Erythroblast (primary cell): ENCODE measurements around the gene ADRA2C.

Experiments used
- DNase-seq, 2 experiments: peaks; one replicate each; lab custom pipeline; 2025; lab: John Stamatoyannopoulos, UW
- GATA1 ChIP-seq: IDR thresholded peaks from 2 replicates; pipeline ENCODE4 v1.6.1; 2011; ENCODE audit warnings: low read depth, mild to moderate bottlenecking, control low read depth, low read length, moderate library complexity
- POLR2A ChIP-seq: IDR thresholded peaks from 2 replicates; pipeline ENCODE4 v1.6.1; 2011; ENCODE audit warnings: mild to moderate bottlenecking, low read length

The ADRA2C gene

GRCh38 chr4:3725936-3726870, 40.0 kb upstream of the ADRA2C start:
- no peak for DNase-seq
- TF ChIP-seq POLR2A (no peak), GATA1 (no peak)

- DNase-seq, result no peak
- TF ChIP-seq GATA1, result no peak
- TF ChIP-seq POLR2A, result no peak
Observed at GRCh38 chr4:3727847-3728469, 38.2 kb upstream of the ADRA2C start.

GRCh38 chr4:3729188-3729881, 36.9 kb upstream of the ADRA2C start:
- DNase-seq, result no peak
- TF ChIP-seq GATA1, result no peak
- TF ChIP-seq POLR2A, result no peak

- no peak for DNase-seq
- TF ChIP-seq POLR2A (no peak), GATA1 (no peak)
Observed at GRCh38 chr4:3729882-3730226, 36.3 kb upstream of the ADRA2C start.

- TF ChIP-seq POLR2A (no peak), GATA1 (no peak)
- DNase-seq, result no peak
Observed at GRCh38 chr4:3730422-3731190, 35.6 kb upstream of the ADRA2C start.

- no peak for DNase-seq
- no peak for TF ChIP-seq GATA1
- no peak for TF ChIP-seq POLR2A
Observed at GRCh38 chr4:3732076-3733028, 33.8 kb upstream of the ADRA2C start.

GRCh38 chr4:3733195-3733594, 33.0 kb upstream of the ADRA2C start:
- no peak for DNase-seq
- TF ChIP-seq GATA1 (no peak), POLR2A (no peak)

GRCh38 chr4:3735196-3735595, 31.0 kb upstream of the ADRA2C start:
- DNase-seq, result no peak
- TF ChIP-seq POLR2A (no peak), GATA1 (no peak)

- no peak for DNase-seq
- no peak for TF ChIP-seq POLR2A
- no peak for TF ChIP-seq GATA1
Observed at GRCh38 chr4:3736290-3736689, 29.9 kb upstream of the ADRA2C start.

GRCh38 chr4:3736806-3737205, 29.4 kb upstream of the ADRA2C start:
- TF ChIP-seq GATA1 (no peak), POLR2A (no peak)

GRCh38 chr4:3739577-3739976, 26.6 kb upstream of the ADRA2C start:
- no peak for TF ChIP-seq POLR2A
- TF ChIP-seq GATA1, result no peak
- DNase-seq, result no peak

More at GRCh38 chr4:3736806-3737205, 29.4 kb upstream of the ADRA2C start:
- no peak for DNase-seq

- DNase-seq, result no peak
- TF ChIP-seq POLR2A (no peak), GATA1 (no peak)
Observed at GRCh38 chr4:3740256-3740655, 25.9 kb upstream of the ADRA2C start.
